GM23338 (cell line): ENCODE measurements around the gene CCDC57. TPM values are rescaled to one million over a fixed set of nuclear protein-coding genes. Genes with fewer than 3 reads are reported as not detected.

Experiments
- ATAC-seq: fragments of 200-7000 bp; cut with Tn5 transposase; 3 replicates; pipeline ENCODE4 v1.9.1; 2020
- DNase-seq: peaks from one replicate; pipeline ENCODE4 v3.0.0-alpha.2; 2015; ENCODE audit warnings: low spot score
- H2AFZ ChIP-seq: fragments of 200-600 bp; sonication (generic); 2 replicates; pipeline ENCODE4 v1.8.0; 2016; ENCODE audit warnings: antibody characterized with exemption, mild to moderate bottlenecking, moderate library complexity
- H3F3A ChIP-seq: fragments of 200-600 bp; sonication (generic); replicated peaks from 2 replicates; pipeline ENCODE4 v1.8.0; 2017; ENCODE audit warnings: antibody characterized with exemption, mixed run types, low read depth
- H3K27ac ChIP-seq: fragments of 200-600 bp; sonication (generic); 2 replicates; pipeline ENCODE4 v1.6.1; 2016; ENCODE audit warnings: low read depth
- H3K27me3 ChIP-seq: fragments of 200-600 bp; sonication (generic); 2 replicates; pipeline ENCODE4 v1.8.0; 2016; ENCODE audit warnings: mild to moderate bottlenecking, mixed run types, moderate library complexity; ENCODE audit not compliant: insufficient read depth
- H3K36me3 ChIP-seq: fragments of 200-600 bp; sonication (generic); 2 replicates; pipeline ENCODE4 v1.8.0; 2016; ENCODE audit warnings: mild to moderate bottlenecking; ENCODE audit not compliant: insufficient read depth
- H3K4me1 ChIP-seq: fragments of 200-600 bp; sonication (generic); 2 replicates; pipeline ENCODE4 v1.8.0; 2016; ENCODE audit warnings: mild to moderate bottlenecking, moderate library complexity; ENCODE audit not compliant: insufficient read depth
- H3K4me2 ChIP-seq: fragments of 200-600 bp; sonication (generic); 2 replicates; pipeline ENCODE4 v1.7.1; 2017; ENCODE audit warnings: mixed run types
- H3K4me3 ChIP-seq: fragments of 200-600 bp; sonication (generic); 2 replicates; pipeline ENCODE4 v1.6.1; 2016; ENCODE audit warnings: mixed run types
- H3K79me2 ChIP-seq: fragments of 200-600 bp; sonication (generic); replicated peaks from 2 replicates; pipeline ENCODE4 v1.8.0; 2017; ENCODE audit warnings: mild to moderate bottlenecking; ENCODE audit not compliant: insufficient read depth
- H3K9me2 ChIP-seq: fragments of 200-600 bp; sonication (generic); 2 replicates; pipeline ENCODE4 v1.8.0; 2017; ENCODE audit not compliant: insufficient read depth
- H4K20me1 ChIP-seq: fragments of 200-600 bp; sonication (generic); replicated peaks from 2 replicates; pipeline ENCODE4 v1.8.0; 2017; ENCODE audit warnings: mild to moderate bottlenecking; ENCODE audit not compliant: insufficient read depth
- H3K27ac Mint-ChIP-seq: 2 replicates; pipeline ENCODE4 v1.8.0; 2020; ENCODE audit warnings: inconsistent platforms, mild to moderate bottlenecking, moderate library complexity, mixed read lengths
- H3K27me3 Mint-ChIP-seq: 3 replicates; pipeline ENCODE4 v1.8.0; 2022; ENCODE audit warnings: low read depth, mild to moderate bottlenecking, moderate library complexity, mixed read lengths, inconsistent platforms; ENCODE audit not compliant: insufficient read depth, poor library complexity
- H3K36me3 Mint-ChIP-seq: 3 replicates; pipeline ENCODE4 v1.8.0; 2021; ENCODE audit warnings: low read depth, mild to moderate bottlenecking, inconsistent platforms, moderate library complexity, mixed read lengths
- H3K4me1 Mint-ChIP-seq: 3 replicates; pipeline ENCODE4 v1.8.0; 2020; ENCODE audit warnings: mild to moderate bottlenecking, inconsistent platforms, mixed read lengths
- H3K4me3 Mint-ChIP-seq: 3 replicates; pipeline ENCODE4 v1.8.0; 2021; ENCODE audit warnings: moderate library complexity, mild to moderate bottlenecking, inconsistent platforms, mixed read lengths
- H3K9me3 Mint-ChIP-seq: 3 replicates; pipeline ENCODE4 v1.8.0; 2020; ENCODE audit warnings: moderate library complexity, mild to moderate bottlenecking, inconsistent platforms, mixed read lengths
- CTCF ChIP-seq, 2 experiments: fragments of 200-600 bp in 1 of 2; sonication (generic) in 1 of 2; conservative IDR thresholded peaks; 2 replicates each; pipeline versions ENCODE4 v1.5.1 to v1.6.1; 2016 to 2017; ENCODE audit warnings: antibody characterized with exemption in 2 of 2, low read depth in 2 of 2, mild to moderate bottlenecking in 2 of 2, moderate library complexity in 1 of 2
- EZH2 ChIP-seq: fragments of 200-600 bp; sonication (generic); IDR thresholded peaks from one replicate; pipeline ENCODE4 v1.8.0; 2017; ENCODE audit warnings: antibody characterized with exemption, mild to moderate bottlenecking, low read depth; ENCODE audit not compliant: unreplicated experiment
- JUNB ChIP-seq: IDR thresholded peaks from one replicate; pipeline ENCODE4 v1.6.1; 2016; ENCODE audit warnings: antibody characterized with exemption; ENCODE audit not compliant: unreplicated experiment
- POLR2AphosphoS5 ChIP-seq: IDR thresholded peaks from 2 replicates; pipeline ENCODE4 v1.6.1; 2016; ENCODE audit warnings: antibody characterized with exemption, low read depth
- STAT1 ChIP-seq: IDR thresholded peaks from one replicate; pipeline ENCODE4 v1.6.1; 2016; ENCODE audit warnings: antibody characterized with exemption; ENCODE audit not compliant: unreplicated experiment
- ZNF114 ChIP-seq: fragments of 250-450 bp; sonication (Bioruptor Pico); IDR thresholded peaks from 2 replicates; pipeline ENCODE4 v1.5.0; 2020; ENCODE audit warnings: mild to moderate bottlenecking, moderate library complexity
- ZNF462 ChIP-seq: fragments of 250-450 bp; sonication (Bioruptor Pico); IDR thresholded peaks from 2 replicates; pipeline ENCODE4 v1.5.0; 2020; ENCODE audit warnings: mild to moderate bottlenecking, moderate library complexity
- polyA plus RNA-seq: library from polyadenylated mRNA; unstranded; fragments of >200 nt; fragmentation: Nextera tagmentation; extraction: Ambion mirVana; gene quantifications from 2 replicates; pipeline ENCODE4 v1.2.1, GENCODE V29; 2016
- total RNA-seq: library from RNA; depleted of rRNA; stranded (reverse); fragments of >200 nt; shearing (Covaris generic); gene quantifications from 2 replicates; pipeline ENCODE4 v1.2.3, GENCODE V29; 2014

Gene CCDC57
- total and polyA plus RNA-seq, 2 experiments from 2014 or later = 7.0 to 16.3 TPM

GRCh38 chr17:82177761-82178498, 34.7 kb downstream of the CCDC57 start (continued):
- TF ChIP-seq ZNF462 (CRISPR knock-in tag) = no peak

GRCh38 chr17:82177276-82177675, 35.4 kb downstream of the CCDC57 start:
- H3K36me3 Mint-ChIP-seq = peaks cover 8% of the 10 kb centered on the region
- no peaks in the 10 kb centered on the region for H3K9me3 Mint-ChIP-seq
- H3K36me3 ChIP-seq = no peaks in the 10 kb centered on the region
- no peak overlapping the region for H3K4me2 ChIP-seq
- DNase-seq (no peak), ATAC-seq (no peak)
- peaks cover 6% of the 10 kb centered on the region; the same call in 1 of the 2 replicates for H3F3A ChIP-seq
- H3K27me3 Mint-ChIP-seq = peaks cover 84% of the 10 kb centered on the region
- H3K9me2 ChIP-seq = no peaks in the 10 kb centered on the region
- peaks cover 37% of the 10 kb centered on the region for H4K20me1 ChIP-seq
- H3K27ac Mint-ChIP-seq = no peak overlapping the region
- H2AFZ ChIP-seq = no peak overlapping the region
- peaks cover 78% of the 10 kb centered on the region for H3K27me3 ChIP-seq
- peaks cover 38% of the 10 kb centered on the region for H3K4me1 Mint-ChIP-seq
- no peaks in the 10 kb centered on the region for H3K79me2 ChIP-seq
- H3K4me1 ChIP-seq = peaks cover 22% of the 10 kb centered on the region
- H3K27ac ChIP-seq = no peak overlapping the region
- no peak overlapping the region for H3K4me3 Mint-ChIP-seq
- no peak overlapping the region for H3K4me3 ChIP-seq
- TF ChIP-seq ZNF114 (CRISPR knock-in tag) = no peak
- TF ChIP-seq POLR2AphosphoS5 = no peak
- TF ChIP-seq ZNF462 (CRISPR knock-in tag) = no peak
- TF ChIP-seq JUNB = no peak
- no peak for TF ChIP-seq CTCF (conservative IDR thresholded peaks at IDR 0.05; ENCODE audit: low read depth in 2 of 2)
- TF ChIP-seq STAT1 = no peak
- no peak for TF ChIP-seq EZH2
